ENCODE results near the gene CRABP2. TPM values are rescaled to one million over a fixed set of nuclear protein-coding genes. Genes with fewer than 3 reads are reported as not detected.

Gene CRABP2
- total RNA-seq, 1 donor from 2014 or later = 29.5 TPM

DNA sequence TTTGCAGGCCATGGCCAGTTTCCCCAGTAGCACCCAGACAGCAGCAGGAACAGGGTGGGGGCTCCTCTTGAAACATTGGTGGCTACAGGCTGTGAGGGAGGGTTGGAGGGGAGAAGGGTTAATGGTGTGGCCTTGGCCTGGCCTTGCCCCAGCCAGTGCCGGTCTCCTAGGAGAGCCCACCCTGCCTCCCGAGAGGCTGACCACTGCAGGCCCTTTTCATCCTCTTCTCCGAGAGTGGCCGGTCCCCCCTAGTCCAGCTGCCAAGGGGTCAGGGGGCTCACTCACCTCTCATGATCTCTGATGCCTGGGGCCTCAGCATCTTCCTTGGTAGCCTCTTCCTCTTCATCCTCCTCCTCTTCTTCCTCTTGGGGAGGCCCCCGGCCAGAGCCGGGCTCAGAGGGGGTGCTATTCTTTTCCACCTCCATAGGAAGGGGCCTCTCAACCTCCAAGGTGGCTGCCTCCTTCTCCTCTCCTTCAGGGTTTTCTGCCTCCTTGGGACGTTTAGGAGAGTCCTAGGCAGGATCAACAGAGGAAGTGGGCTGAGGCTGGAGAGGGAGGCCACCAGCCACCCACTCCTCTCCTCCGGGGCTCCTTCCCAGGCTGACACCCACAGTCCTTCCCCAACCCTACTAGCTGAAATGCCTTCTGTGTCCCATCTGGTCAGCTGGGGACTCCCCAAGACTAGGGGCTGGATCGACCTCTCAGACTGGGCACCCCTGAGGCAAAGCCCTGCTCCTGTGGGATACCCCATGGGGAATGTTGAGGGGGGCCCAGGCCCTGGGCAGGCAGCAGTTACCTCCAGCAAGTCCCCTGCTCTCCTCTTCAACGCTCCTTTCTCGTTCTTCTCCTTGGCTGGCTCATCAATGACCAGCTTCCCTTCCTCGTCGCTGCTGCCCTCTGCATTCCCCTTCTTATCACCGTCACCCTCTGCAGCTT lies 38.3 kb upstream of the CRABP2 start:
- Histone ChIP-seq H3K27me3 (ENCODE audit: control insufficient read depth, insufficient read depth, low read length) (no peaks in the 10 kb centered on the region), H3K4me3 (ENCODE audit: low read depth, low read length) (no peak overlapping the region), H3K36me3 (ENCODE audit: control insufficient read depth, insufficient read depth, low read length) (peaks cover 3% of the 10 kb centered on the region)
- TF ChIP-seq, protein P1, sequence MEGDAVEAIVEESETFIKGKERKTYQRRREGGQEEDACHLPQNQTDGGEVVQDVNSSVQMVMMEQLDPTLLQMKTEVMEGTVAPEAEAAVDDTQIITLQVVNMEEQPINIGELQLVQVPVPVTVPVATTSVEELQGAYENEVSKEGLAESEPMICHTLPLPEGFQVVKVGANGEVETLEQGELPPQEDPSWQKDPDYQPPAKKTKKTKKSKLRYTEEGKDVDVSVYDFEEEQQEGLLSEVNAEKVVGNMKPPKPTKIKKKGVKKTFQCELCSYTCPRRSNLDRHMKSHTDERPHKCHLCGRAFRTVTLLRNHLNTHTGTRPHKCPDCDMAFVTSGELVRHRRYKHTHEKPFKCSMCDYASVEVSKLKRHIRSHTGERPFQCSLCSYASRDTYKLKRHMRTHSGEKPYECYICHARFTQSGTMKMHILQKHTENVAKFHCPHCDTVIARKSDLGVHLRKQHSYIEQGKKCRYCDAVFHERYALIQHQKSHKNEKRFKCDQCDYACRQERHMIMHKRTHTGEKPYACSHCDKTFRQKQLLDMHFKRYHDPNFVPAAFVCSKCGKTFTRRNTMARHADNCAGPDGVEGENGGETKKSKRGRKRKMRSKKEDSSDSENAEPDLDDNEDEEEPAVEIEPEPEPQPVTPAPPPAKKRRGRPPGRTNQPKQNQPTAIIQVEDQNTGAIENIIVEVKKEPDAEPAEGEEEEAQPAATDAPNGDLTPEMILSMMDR (IDR thresholded peaks at IDR 0.05; ENCODE audit: insufficient read depth, low read length, poor library complexity, severe bottlenecking) = no peak
- DNase-seq (ENCODE audit: low read depth) = no peak

DNA sequence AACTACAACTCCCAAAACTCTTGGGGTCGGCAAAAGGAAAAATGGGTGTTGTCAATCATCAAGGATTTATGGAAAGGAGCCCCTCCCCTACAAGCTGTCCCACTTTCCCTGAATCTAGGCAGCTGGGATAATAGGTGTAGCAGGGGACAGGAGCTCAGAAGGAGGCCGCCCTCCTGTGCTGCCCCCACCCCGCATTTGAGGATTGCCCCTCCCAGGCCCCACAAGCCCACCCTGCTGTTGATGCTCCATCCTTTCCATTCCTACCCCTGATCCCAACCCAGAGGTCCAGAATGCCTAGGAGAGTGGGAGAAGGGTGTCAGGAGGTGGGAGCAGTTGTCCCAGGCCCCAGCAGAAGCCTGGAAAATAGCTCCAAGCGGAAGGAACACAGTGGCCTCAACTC lies 37.4 kb upstream of the CRABP2 start:
- Histone ChIP-seq H3K4me3 (ENCODE audit: low read depth, low read length) (no peak overlapping the region), H3K36me3 (ENCODE audit: control insufficient read depth, insufficient read depth, low read length) (peaks cover 5% of the 10 kb centered on the region), H3K27me3 (ENCODE audit: control insufficient read depth, insufficient read depth, low read length) (no peaks in the 10 kb centered on the region)
- no peak for DNase-seq (ENCODE audit: low read depth)
- TF ChIP-seq, protein P1 (IDR thresholded peaks at IDR 0.05; ENCODE audit: insufficient read depth, low read length, poor library complexity, severe bottlenecking) = no peak

DNA sequence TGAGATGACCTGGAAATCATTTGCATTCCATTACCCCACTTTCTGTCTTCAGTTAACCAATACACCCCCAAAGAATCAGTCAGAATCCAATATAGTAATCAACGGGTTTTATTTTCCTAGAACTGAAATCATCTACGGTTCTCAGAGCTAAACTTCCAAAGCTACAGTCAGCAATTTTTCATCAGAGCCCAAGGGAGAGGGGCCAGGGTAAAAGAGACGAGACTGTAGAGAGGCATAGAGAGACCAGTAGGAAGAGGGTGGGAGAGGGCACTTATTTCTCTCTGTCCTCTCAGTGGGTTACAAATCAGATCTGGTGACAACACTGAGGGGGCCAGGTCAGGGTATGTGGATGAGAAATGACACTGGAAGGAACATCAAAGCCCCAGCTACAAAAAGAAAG lies 36.6 kb upstream of the CRABP2 start:
- TF ChIP-seq, protein P1 (IDR thresholded peaks at IDR 0.05; ENCODE audit: insufficient read depth, low read length, poor library complexity, severe bottlenecking) = no peak
- Histone ChIP-seq H3K4me3 (ENCODE audit: low read depth, low read length) (no peak overlapping the region), H3K27me3 (ENCODE audit: control insufficient read depth, insufficient read depth, low read length) (no peaks in the 10 kb centered on the region), H3K36me3 (ENCODE audit: control insufficient read depth, insufficient read depth, low read length) (peaks cover 5% of the 10 kb centered on the region)
- DNase-seq (ENCODE audit: low read depth) = no peak

DNA sequence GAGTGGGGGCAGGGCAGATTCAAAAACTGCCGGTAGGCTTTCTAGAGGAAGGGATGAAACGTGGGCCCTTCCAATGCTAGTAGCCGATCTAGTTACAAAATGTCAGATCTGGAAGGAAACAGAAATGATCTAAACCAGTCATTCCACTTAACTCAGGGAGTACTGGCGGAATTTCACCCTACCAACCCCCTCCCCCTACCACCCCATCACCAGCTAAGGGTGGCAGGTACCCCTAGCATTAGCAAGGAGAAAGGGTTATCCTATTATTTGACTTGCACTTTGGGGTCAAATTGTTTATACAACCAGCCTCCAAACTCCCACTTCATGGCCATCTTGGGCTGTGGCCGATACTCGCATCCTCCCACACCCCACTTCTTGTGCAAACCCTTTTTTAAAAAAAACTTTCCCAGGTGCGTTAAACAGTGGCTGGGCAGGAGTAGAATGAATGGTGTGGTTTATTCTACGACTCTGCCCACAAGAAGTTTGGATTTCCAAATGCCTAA lies 36.1 kb upstream of the CRABP2 start:
- Histone ChIP-seq H3K4me3 (ENCODE audit: low read depth, low read length) (no peak overlapping the region), H3K36me3 (ENCODE audit: control insufficient read depth, insufficient read depth, low read length) (peaks cover 5% of the 10 kb centered on the region), H3K27me3 (ENCODE audit: control insufficient read depth, insufficient read depth, low read length) (no peaks in the 10 kb centered on the region)
- TF ChIP-seq, protein P1 (IDR thresholded peaks at IDR 0.05; ENCODE audit: insufficient read depth, low read length, poor library complexity, severe bottlenecking) = no peak
- no peak for DNase-seq (ENCODE audit: low read depth)

DNA sequence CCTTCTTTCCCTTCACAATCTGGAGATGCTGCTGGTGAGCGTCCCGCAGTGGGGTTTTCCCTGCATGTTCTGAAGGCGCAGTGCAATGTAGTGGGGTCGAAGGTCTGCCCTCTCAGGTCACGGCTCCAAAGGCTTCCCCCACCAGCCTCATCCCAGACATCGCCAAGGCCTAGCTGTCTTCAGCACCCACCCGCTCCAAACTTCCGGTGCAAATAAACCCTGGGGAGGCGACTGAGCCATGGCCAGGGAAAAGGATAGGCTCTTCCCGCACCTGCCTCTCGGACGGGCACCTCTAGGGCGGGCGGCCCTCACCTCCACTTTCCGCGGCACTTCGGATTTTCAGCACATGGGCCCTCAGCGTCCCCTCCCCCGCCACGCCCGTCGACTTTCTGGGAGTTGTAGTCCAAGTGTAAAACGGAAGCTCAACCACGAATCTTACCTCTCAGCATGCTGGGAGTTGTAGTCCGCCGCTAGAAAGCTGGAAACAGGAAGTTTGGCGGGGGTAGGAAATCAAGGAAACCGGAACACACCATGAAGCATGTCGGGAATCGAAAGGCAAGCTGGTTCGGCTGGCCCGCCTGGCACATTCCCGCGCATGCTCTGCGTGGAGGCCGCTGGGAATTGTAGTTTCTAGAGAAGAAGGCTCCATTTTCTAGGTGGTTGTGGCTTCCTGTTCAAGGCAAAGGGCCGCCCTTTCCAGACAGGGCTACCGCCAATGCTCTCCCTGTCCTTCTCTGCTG lies 35.5 kb upstream of the CRABP2 start, which contains the start of gene MRPL24:
Gene MRPL24 (minus strand): TSS at position 348 of the 740 bp plus-strand sequence. CDS start 2,384 bp downstream, outside the sequence.
- peak within 1 kb of the TSS; percentile 58 for H3K4me3 ChIP-seq (ENCODE audit: low read depth, low read length)
- TF ChIP-seq, protein P1 (IDR thresholded peaks at IDR 0.05; ENCODE audit: insufficient read depth, low read length, poor library complexity, severe bottlenecking) = no peak
- DNase-seq (ENCODE audit: low read depth) = peak; percentile 99
- H3K36me3 ChIP-seq (ENCODE audit: control insufficient read depth, insufficient read depth, low read length) = peaks cover 5% of the 10 kb centered on the region
- H3K27me3 ChIP-seq (ENCODE audit: control insufficient read depth, insufficient read depth, low read length) = no peaks in the 10 kb centered on the region
